GM20000 (cell line): ENCODE data around the gene GABBR2.

Experiments used
- DNase-seq: peaks from one replicate; pipeline ENCODE4 v3.0.0; 2012; ENCODE audit warnings: low spot score
- CTCF ChIP-seq: IDR thresholded peaks from 2 replicates; pipeline ENCODE4 v1.5.1; 2012; ENCODE audit warnings: mild to moderate bottlenecking, control low read depth; ENCODE audit errors: extremely low read depth, missing control alignments

The GABBR2 gene

GRCh38 chr9:98404237-98404636, 304.5 kb downstream of the GABBR2 start:
- no peak for TF ChIP-seq CTCF
- DNase-seq = no peak

- TF ChIP-seq CTCF = no peak
- no peak for DNase-seq
These were observed 305.0 kb downstream of the GABBR2 start for GRCh38 chr9:98403715-98404114.

- DNase-seq = no peak
- no peak for TF ChIP-seq CTCF
These were observed 306.5 kb downstream of the GABBR2 start for GRCh38 chr9:98402019-98402840.

- no peak for DNase-seq
- no peak for TF ChIP-seq CTCF
These were observed 307.4 kb downstream of the GABBR2 start for GRCh38 chr9:98401140-98402018.

GRCh38 chr9:98399950-98400683, 308.6 kb downstream of the GABBR2 start:
- no peak for TF ChIP-seq CTCF
- no peak for DNase-seq

GRCh38 chr9:98396656-98397055, 312.1 kb downstream of the GABBR2 start:
- no peak for DNase-seq

More at GRCh38 chr9:98396656-98397055, 312.1 kb downstream of the GABBR2 start:
- no peak for TF ChIP-seq CTCF
